H1 (cell line): ENCODE results near the gene HAND1. TPM values are rescaled to one million over a fixed set of nuclear protein-coding genes. Genes with fewer than 3 reads are reported as not detected.

ENCODE experiments used
- CTCF ChIA-PET: fragments of 300-600 bp; sonication (Branson Sonifier 250); formaldehyde crosslinking; loops from one replicate; lab custom pipeline; 2021; ENCODE audit not compliant: partially characterized antibody; lab: Charles Lee
- POLR2A ChIA-PET: fragments of 300-600 bp; sonication (Branson Sonifier 250); formaldehyde crosslinking; loops from one replicate; lab custom pipeline; 2021; ENCODE audit warnings: inconsistent platforms; ENCODE audit not compliant: partially characterized antibody; lab: Charles Lee
- DNase-seq, 2 experiments: peaks; one replicate each; pipeline versions ENCODE4 v3.0.0 to v3.0.0-alpha.2; 2010 to 2022; ENCODE audit warnings: low spot score in 2 of 2, low read depth in 1 of 2, mixed read lengths in 1 of 2
- FAIRE-seq: peaks from 2 replicates; lab custom pipeline; 2011; peaks lifted over from hg19 to GRCh38; lab: Jason Lieb, UNC
- H2AFZ ChIP-seq: 2 replicates; pipeline ENCODE4 v1.8.1; 2012; ENCODE audit warnings: low read length, inconsistent platforms
- H2AK5ac ChIP-seq: 2 replicates; pipeline ENCODE4 v1.6.1; 2013; ENCODE audit warnings: low read depth, low read length
- H2BK120ac ChIP-seq: replicated peaks from 2 replicates; pipeline ENCODE3; 2013; ENCODE audit warnings: low read depth, low read length, inconsistent platforms
- H2BK12ac ChIP-seq: 2 replicates; pipeline ENCODE4 v1.6.1; 2013; ENCODE audit warnings: low read depth, low read length
- H2BK15ac ChIP-seq: 2 replicates; pipeline ENCODE4 v1.6.1; 2013; ENCODE audit warnings: low read length
- H2BK20ac ChIP-seq: 2 replicates; pipeline ENCODE4 v1.6.1; 2013; ENCODE audit warnings: low read length
- H2BK5ac ChIP-seq: 2 replicates; pipeline ENCODE4 v1.6.1; 2013; ENCODE audit warnings: low read depth, low read length
- H3K14ac ChIP-seq: 2 replicates; pipeline ENCODE4 v1.6.1; 2013; ENCODE audit warnings: inconsistent platforms; ENCODE audit not compliant: insufficient read length
- H3K18ac ChIP-seq: 2 replicates; pipeline ENCODE4 v1.6.1; 2013; ENCODE audit warnings: low read length; ENCODE audit errors: extremely low read depth
- H3K23ac ChIP-seq: 2 replicates; pipeline ENCODE4 v1.6.1; 2013; ENCODE audit warnings: inconsistent platforms; ENCODE audit not compliant: insufficient read length
- H3K23me2 ChIP-seq: 2 replicates; pipeline ENCODE4 v1.6.1; 2013; ENCODE audit warnings: low read depth, low read length
- H3K27ac ChIP-seq: 2 replicates; pipeline ENCODE4 v1.6.1; 2011; ENCODE audit warnings: low read depth, low read length, inconsistent platforms
- H3K27me3 ChIP-seq, 4 experiments: replicated peaks in 1 of 4; 1 replicate in 1 of 4; 2 replicates in 3 of 4; pipeline versions ENCODE4 v1.6.1 to v1.8.1; 2011 to 2013; ENCODE audit warnings: low read length in 3 of 4, mild to moderate bottlenecking in 3 of 4, inconsistent platforms in 2 of 4, mixed read lengths in 2 of 4, moderate library complexity in 1 of 4; ENCODE audit not compliant: control insufficient read depth in 3 of 4, insufficient read depth in 3 of 4; ENCODE audit errors: extremely low read depth in 1 of 4
- H3K36me3 ChIP-seq, 4 experiments: 2 replicates each; pipeline versions ENCODE4 v1.6.1 to v1.8.1; 2011 to 2013; ENCODE audit warnings: mild to moderate bottlenecking in 4 of 4, low read length in 3 of 4, moderate library complexity in 2 of 4, control low read depth in 1 of 4, inconsistent platforms in 1 of 4; ENCODE audit not compliant: insufficient read depth in 4 of 4, control insufficient read depth in 2 of 4
- H3K4ac ChIP-seq: replicated peaks from 2 replicates; pipeline ENCODE3; 2013; ENCODE audit warnings: low read length, low read depth, mixed read lengths, inconsistent platforms; ENCODE audit not compliant: insufficient read length
- H3K4me1 ChIP-seq, 4 experiments: replicated peaks in 1 of 4; 1 replicate in 1 of 4; 2 replicates in 3 of 4; pipeline versions ENCODE4 v1.6.1 to v1.8.1; 2011 to 2013; ENCODE audit warnings: low read length in 3 of 4, inconsistent platforms in 2 of 4, mixed read lengths in 1 of 4; ENCODE audit not compliant: insufficient read depth in 4 of 4, control insufficient read depth in 3 of 4
- H3K4me2 ChIP-seq, 2 experiments: 2 replicates each; pipeline versions ENCODE4 v1.6.1 to v1.8.1; 2011 to 2013; ENCODE audit warnings: low read depth in 2 of 2, low read length in 2 of 2, control low read depth in 1 of 2, inconsistent platforms in 1 of 2, mild to moderate bottlenecking in 1 of 2; ENCODE audit not compliant: insufficient read depth in 1 of 2
- H3K4me3 ChIP-seq, 4 experiments: fragments of 200-600, 300-600 bp in 1 of 4; sonication (generic), shearing (Covaris generic), sonication (Bioruptor Twin) in 1 of 4; 2 replicates each; pipeline versions ENCODE4 v1.5.1 to v1.8.1; 2011 to 2016; ENCODE audit warnings: low read length in 4 of 4, low read depth in 3 of 4, control low read depth in 2 of 4, inconsistent platforms in 2 of 4, mild to moderate bottlenecking in 2 of 4, mixed read lengths in 1 of 4, moderate library complexity in 1 of 4; ENCODE audit not compliant: insufficient read depth in 2 of 4; ENCODE audit errors: extremely low read depth in 1 of 4
- H3K56ac ChIP-seq: replicated peaks from 2 replicates; pipeline ENCODE3; 2013; ENCODE audit warnings: low read depth, mild to moderate bottlenecking, mixed read lengths, low read length, inconsistent platforms; ENCODE audit not compliant: insufficient read length
- H3K79me1 ChIP-seq: 2 replicates; pipeline ENCODE4 v1.6.1; 2013; ENCODE audit warnings: low read depth, low read length, control low read depth
- H3K79me2 ChIP-seq, 2 experiments: 2 replicates each; pipeline versions ENCODE4 v1.6.1 to v1.8.1; 2012 to 2013; ENCODE audit warnings: low read length in 2 of 2, mild to moderate bottlenecking in 2 of 2, inconsistent platforms in 1 of 2; ENCODE audit not compliant: insufficient read depth in 2 of 2, control insufficient read depth in 1 of 2
- H3K9ac ChIP-seq, 4 experiments: replicated peaks in 1 of 4; 1 replicate in 1 of 4; 2 replicates in 3 of 4; pipeline versions ENCODE4 v1.6.1 to v1.8.1; 2011 to 2013; ENCODE audit warnings: low read depth in 3 of 4, low read length in 3 of 4, control low read depth in 2 of 4, mild to moderate bottlenecking in 2 of 4, moderate library complexity in 2 of 4, inconsistent platforms in 1 of 4; ENCODE audit errors: extremely low read depth in 1 of 4
- H3K9me3 ChIP-seq, 2 experiments: 2 replicates each; pipeline versions ENCODE4 v1.6.1 to v1.8.1; 2012 to 2013; ENCODE audit warnings: mild to moderate bottlenecking in 2 of 2, moderate library complexity in 2 of 2, control low read depth in 1 of 2, inconsistent platforms in 1 of 2, low read depth in 1 of 2, low read length in 1 of 2, mixed read lengths in 1 of 2; ENCODE audit not compliant: insufficient read depth in 2 of 2
- H4K20me1 ChIP-seq, 2 experiments: replicated peaks in 1 of 2; 2 replicates each; pipeline versions ENCODE3 to v1.8.1; 2011 to 2013; ENCODE audit warnings: inconsistent platforms in 2 of 2, low read length in 2 of 2, mild to moderate bottlenecking in 1 of 2; ENCODE audit not compliant: insufficient read depth in 2 of 2, control insufficient read depth in 1 of 2
- H4K5ac ChIP-seq: 2 replicates; pipeline ENCODE4 v1.6.1; 2013; ENCODE audit warnings: low read length, low read depth, mixed read lengths, inconsistent platforms; ENCODE audit not compliant: insufficient read length
- H4K8ac ChIP-seq: 2 replicates; pipeline ENCODE4 v1.8.0; 2013; ENCODE audit warnings: mild to moderate bottlenecking, moderate library complexity, low read length, inconsistent platforms; ENCODE audit not compliant: insufficient read depth; ENCODE audit errors: extremely low read depth
- H4K91ac ChIP-seq: replicated peaks from 2 replicates; pipeline ENCODE3; 2013; ENCODE audit warnings: low read length, mixed read lengths, inconsistent platforms; ENCODE audit not compliant: insufficient read length
- MAFK ChIP-seq: IDR thresholded peaks from 2 replicates; pipeline ENCODE4 v1.6.1; 2012; ENCODE audit warnings: low read depth, mild to moderate bottlenecking, improper control_type of control experiment, low read length
- POLR2AphosphoS5 ChIP-seq: IDR thresholded peaks from 2 replicates; pipeline ENCODE4 v1.6.1; 2011; ENCODE audit warnings: low read depth, low read length
- RNF2 ChIP-seq: fragments of 200-900, 300-1000 bp; sonication (generic); IDR thresholded peaks from 2 replicates; pipeline ENCODE4 v1.7.1; 2016; ENCODE audit warnings: borderline replicate concordance, low read depth, mild to moderate bottlenecking, antibody characterized with exemption, low read length; ENCODE audit not compliant: poor library complexity, severe bottlenecking; ENCODE audit errors: missing control alignments
- SIX5 ChIP-seq: IDR thresholded peaks from 2 replicates; pipeline ENCODE4 v1.6.1; 2011; ENCODE audit warnings: mild to moderate bottlenecking, low read depth, low read length
- SP4 ChIP-seq: IDR thresholded peaks from 2 replicates; pipeline ENCODE4 v1.6.1; 2012; ENCODE audit warnings: low read length, inconsistent platforms
- TAF1 ChIP-seq: IDR thresholded peaks from 2 replicates; pipeline ENCODE4 v1.6.1; 2011; ENCODE audit warnings: mild to moderate bottlenecking, low read depth, low read length
- WGBS, 2 experiments: shearing (Covaris generic) in 1 of 2; methylation state at CpG; one replicate each; pipeline versions ENCODE4 v1.1.6 to v1.1.7; 2013 to 2015; ENCODE audit warnings: low lambda C conversion rate in 2 of 2, mixed read lengths in 2 of 2, inconsistent platforms in 1 of 2, low coverage in 1 of 2, missing lambda C conversion rate in 1 of 2; ENCODE audit not compliant: insufficient replicate concordance in 2 of 2, insufficient coverage in 1 of 2, insufficient read length in 1 of 2; ENCODE audit errors: extremely low coverage in 1 of 2, missing lambda C conversion rate in 1 of 2; 5-methylcytosine and 5-hydroxymethylcytosine counted together
- polyA plus RNA-seq, 7 experiments: library from polyadenylated mRNA; depleted of rRNA in 3 of 7; stranded (reverse) in 5 of 7; unstranded in 2 of 7; fragments of >200 nt in 5 of 7; fragments of 200-250 nt in 2 of 7; gene quantifications; 1 replicate in 5 of 7; 2 replicates in 1 of 7; 4 replicates in 1 of 7; pipeline versions ENCODE4 v1.2.1 to v1.2.3, GENCODE V29; 2011 to 2013; ENCODE audit warnings: missing spikeins in 2 of 7, mixed read lengths in 2 of 7
- total RNA-seq: library from RNA; stranded (reverse); fragmentation: NEBNext Ultra II Directional; extraction: Animal tissue kit (Norgen Biotek cat#: 25700); gene quantifications from 2 replicates; pipeline ENCODE4 v1.2.1, GENCODE V29; 2021
- TF ChIP-seq, protein P1 (sequence below): IDR thresholded peaks from 2 replicates; pipeline ENCODE4 v1.6.1; 2012; ENCODE audit warnings: inconsistent platforms
- TF ChIP-seq, protein P2 (sequence below): IDR thresholded peaks from 2 replicates; pipeline ENCODE4 v1.6.1; 2011; ENCODE audit warnings: low read length, improper control_type of control experiment
- TF ChIP-seq, protein P3 (sequence below): IDR thresholded peaks from 2 replicates; pipeline ENCODE4 v1.6.1; 2012; ENCODE audit warnings: low read length, inconsistent platforms

Gene HAND1
- total and polyA plus RNA-seq, 2 of the 8 experiments (the other 6 are each of a cell fraction or from before 2014, with no cell fraction given), result 0.06 TPM; not detected in 1

DNA sequence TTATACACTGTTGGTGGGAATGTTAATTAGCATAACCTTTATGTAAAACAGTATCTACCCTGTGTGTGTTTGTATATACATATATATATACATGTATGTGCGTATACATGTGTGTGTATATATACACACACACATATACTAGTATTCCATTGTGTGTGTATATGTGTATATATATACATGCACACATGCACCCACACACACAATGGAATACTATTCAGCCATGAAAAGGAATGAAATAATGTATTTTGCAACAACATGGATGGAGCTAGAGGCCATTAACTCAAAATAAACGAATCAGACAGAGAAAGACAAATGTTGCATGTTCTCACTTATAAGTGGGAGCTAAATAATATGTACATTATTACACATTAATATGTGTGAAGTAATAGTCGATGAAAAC is 49.8 kb downstream of the HAND1 start:
- 82% methylated on average over 3 of the region's 3 CpGs; no CpG with 5 or more reads in 1 of the 2 experiments for WGBS, 2 experiments
- no peak overlapping the region for H2BK12ac ChIP-seq
- H3K9me3 ChIP-seq, result no peaks in the 10 kb centered on the region
- H3K56ac ChIP-seq, result no peak overlapping the region
- no peaks in the 10 kb centered on the region for H3K79me2 ChIP-seq
- no peak overlapping the region for H4K91ac ChIP-seq
- no peak overlapping the region for H3K18ac ChIP-seq
- no peak overlapping the region for H3K27ac ChIP-seq
- no peaks in the 10 kb centered on the region for H4K20me1 ChIP-seq
- H3K27me3 ChIP-seq, result no peaks in the 10 kb centered on the region
- no peak overlapping the region for H2BK5ac ChIP-seq
- no peak overlapping the region for H4K5ac ChIP-seq
- H3K23ac ChIP-seq, result no peak overlapping the region
- H2AK5ac ChIP-seq, result no peak overlapping the region
- H3K4me1 ChIP-seq, result no peaks in the 10 kb centered on the region
- DNase-seq, result no peak
- no peak for TF ChIP-seq SP4
- TF ChIP-seq, protein P1, sequence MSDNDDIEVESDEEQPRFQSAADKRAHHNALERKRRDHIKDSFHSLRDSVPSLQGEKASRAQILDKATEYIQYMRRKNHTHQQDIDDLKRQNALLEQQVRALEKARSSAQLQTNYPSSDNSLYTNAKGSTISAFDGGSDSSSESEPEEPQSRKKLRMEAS, result no peak
- TF ChIP-seq MAFK, result no peak
- TF ChIP-seq, protein P2, sequence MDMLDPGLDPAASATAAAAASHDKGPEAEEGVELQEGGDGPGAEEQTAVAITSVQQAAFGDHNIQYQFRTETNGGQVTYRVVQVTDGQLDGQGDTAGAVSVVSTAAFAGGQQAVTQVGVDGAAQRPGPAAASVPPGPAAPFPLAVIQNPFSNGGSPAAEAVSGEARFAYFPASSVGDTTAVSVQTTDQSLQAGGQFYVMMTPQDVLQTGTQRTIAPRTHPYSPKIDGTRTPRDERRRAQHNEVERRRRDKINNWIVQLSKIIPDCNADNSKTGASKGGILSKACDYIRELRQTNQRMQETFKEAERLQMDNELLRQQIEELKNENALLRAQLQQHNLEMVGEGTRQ, result no peak
- no peak for TF ChIP-seq POLR2AphosphoS5
- TF ChIP-seq RNF2, result no peak
- no peak for TF ChIP-seq SIX5
- no peak for TF ChIP-seq TAF1
- TF ChIP-seq, protein P3, sequence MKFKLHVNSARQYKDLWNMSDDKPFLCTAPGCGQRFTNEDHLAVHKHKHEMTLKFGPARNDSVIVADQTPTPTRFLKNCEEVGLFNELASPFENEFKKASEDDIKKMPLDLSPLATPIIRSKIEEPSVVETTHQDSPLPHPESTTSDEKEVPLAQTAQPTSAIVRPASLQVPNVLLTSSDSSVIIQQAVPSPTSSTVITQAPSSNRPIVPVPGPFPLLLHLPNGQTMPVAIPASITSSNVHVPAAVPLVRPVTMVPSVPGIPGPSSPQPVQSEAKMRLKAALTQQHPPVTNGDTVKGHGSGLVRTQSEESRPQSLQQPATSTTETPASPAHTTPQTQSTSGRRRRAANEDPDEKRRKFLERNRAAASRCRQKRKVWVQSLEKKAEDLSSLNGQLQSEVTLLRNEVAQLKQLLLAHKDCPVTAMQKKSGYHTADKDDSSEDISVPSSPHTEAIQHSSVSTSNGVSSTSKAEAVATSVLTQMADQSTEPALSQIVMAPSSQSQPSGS, result no peak
- H3K23me2 ChIP-seq, result 0 out of 2 replicates have a peak, but pooled peaks cover 2% of the 10 kb centered on the region
- H2BK20ac ChIP-seq, result no peak overlapping the region
- H3K36me3 ChIP-seq, result no peaks in the 10 kb centered on the region
- no peak overlapping the region for H2AFZ ChIP-seq
- H3K79me1 ChIP-seq, result no peaks in the 10 kb centered on the region
- no peak overlapping the region for H4K8ac ChIP-seq
- no peak overlapping the region for H3K9ac ChIP-seq
- FAIRE-seq, result no peak
- POLR2A ChIA-PET, result no interaction called here
- no peak overlapping the region for H3K4me2 ChIP-seq
- no peak overlapping the region for H3K4me3 ChIP-seq
- no peak overlapping the region for H3K4ac ChIP-seq
- CTCF ChIA-PET, result no interaction called here
- no peak overlapping the region for H2BK120ac ChIP-seq
- H3K14ac ChIP-seq, result no peak overlapping the region
- no peak overlapping the region for H2BK15ac ChIP-seq
